ENCODE results near the gene EIF4G1.
"Not testable (repeated sequence)": the region's sequence is repeated elsewhere in the genome, so short reads cannot be mapped to it uniquely, and the experiment has no call there.

EIF4G1 gene

GRCh38 chr3:184314363-184314699, at the start of gene EIF4G1:
Gene EIF4G1 (plus strand): TSS chr3:184314606. CDS start chr3:184315797, 1,191 bp downstream.
- peak; percentile 72 for DNase-seq (ENCODE audit: low read depth, low spot score)
- peak within 1 kb of the TSS; percentile 95 for H3K27ac ChIP-seq

GRCh38 chr3:184267249-184267648, 47.2 kb upstream of the EIF4G1 start:
- not testable (repeated sequence) for DNase-seq (ENCODE audit: low read depth, low spot score); H3K27ac ChIP-seq

- no peak for DNase-seq (ENCODE audit: low read depth, low spot score)
- H3K27ac ChIP-seq = no peak overlapping the region
These were observed 42.1 kb upstream of the EIF4G1 start for GRCh38 chr3:184272269-184272668.

- no peak overlapping the region for H3K27ac ChIP-seq
- no peak for DNase-seq (ENCODE audit: low read depth, low spot score)
These were observed 39.1 kb upstream of the EIF4G1 start for GRCh38 chr3:184275381-184275701.

- no peak for DNase-seq (ENCODE audit: low read depth, low spot score)
- no peak within 1 kb of the TSS for H3K27ac ChIP-seq
These were observed 38.2 kb upstream of the EIF4G1 start, which contains the start of gene ECE2 for GRCh38 chr3:184275961-184276910. Gene ECE2 (plus strand): TSS chr3:184276022. CDS start chr3:184276154, 132 bp downstream.

GRCh38 chr3:184277366-184277765, 37.0 kb upstream of the EIF4G1 start:
- DNase-seq (ENCODE audit: low read depth, low spot score) = no peak
- no peak overlapping the region for H3K27ac ChIP-seq

GRCh38 chr3:184282941-184283340, 31.5 kb upstream of the EIF4G1 start:
- no peak overlapping the region for H3K27ac ChIP-seq
- DNase-seq (ENCODE audit: low read depth, low spot score) = no peak

GRCh38 chr3:184283681-184284080, 30.7 kb upstream of the EIF4G1 start:
- no peak overlapping the region for H3K27ac ChIP-seq
- DNase-seq (ENCODE audit: low read depth, low spot score) = no peak

GRCh38 chr3:184284696-184285095, 29.7 kb upstream of the EIF4G1 start:
- H3K27ac ChIP-seq = no peak overlapping the region
- no peak for DNase-seq (ENCODE audit: low read depth, low spot score)

- DNase-seq (ENCODE audit: low read depth, low spot score) = no peak
- no peak overlapping the region for H3K27ac ChIP-seq
These were observed 24.9 kb upstream of the EIF4G1 start for GRCh38 chr3:184289426-184289938.

GRCh38 chr3:184290331-184290730, 24.1 kb upstream of the EIF4G1 start:
- no peak overlapping the region for H3K27ac ChIP-seq
- no peak for DNase-seq (ENCODE audit: low read depth, low spot score)

- DNase-seq (ENCODE audit: low read depth, low spot score) = no peak
- no peak overlapping the region for H3K27ac ChIP-seq
These were observed 23.2 kb upstream of the EIF4G1 start for GRCh38 chr3:184291044-184291737.

GRCh38 chr3:184291738-184292445, 22.5 kb upstream of the EIF4G1 start:
- H3K27ac ChIP-seq = no peak overlapping the region
- DNase-seq (ENCODE audit: low read depth, low spot score) = no peak

- no peak overlapping the region for H3K27ac ChIP-seq
- DNase-seq (ENCODE audit: low read depth, low spot score) = no peak
These were observed 18.6 kb upstream of the EIF4G1 start for GRCh38 chr3:184295771-184296170.

- no peak for DNase-seq (ENCODE audit: low read depth, low spot score)
- H3K27ac ChIP-seq = no peak overlapping the region
These were observed 17.8 kb upstream of the EIF4G1 start for GRCh38 chr3:184296616-184297015.

GRCh38 chr3:184298759-184299487, 15.5 kb upstream of the EIF4G1 start, which contains the start of gene PSMD2:
Gene PSMD2 (plus strand): TSS chr3:184299241. CDS start chr3:184299267, 26 bp downstream.
- H3K27ac ChIP-seq = peak within 1 kb of the TSS; percentile 95
- peak; percentile 70 for DNase-seq (ENCODE audit: low read depth, low spot score)

GRCh38 chr3:184299488-184300377, 14.7 kb upstream of the EIF4G1 start:
- H3K27ac ChIP-seq = peak overlapping the region; percentile 95
- DNase-seq (ENCODE audit: low read depth, low spot score) = no peak

GRCh38 chr3:184300378-184300720, 14.1 kb upstream of the EIF4G1 start:
- H3K27ac ChIP-seq = peak overlapping the region; percentile 95
- no peak for DNase-seq (ENCODE audit: low read depth, low spot score)

GRCh38 chr3:184305577-184305976, 8.8 kb upstream of the EIF4G1 start:
- no peak overlapping the region for H3K27ac ChIP-seq
- no peak for DNase-seq (ENCODE audit: low read depth, low spot score)

All from epithelial cell of prostate (primary cell).